SK-N-SH (cell line): Measurements from ENCODE around the gene ZNF609.

Experiments
- FOXJ3 ChIP-seq: sonication (generic); formaldehyde crosslinking; IDR thresholded peaks from 2 replicates; pipeline ENCODE4 v1.5.1; 2020; ENCODE audit warnings: mild to moderate bottlenecking, missing genetic modification reagents
- FOXM1 ChIP-seq: IDR thresholded peaks from 2 replicates; pipeline ENCODE4 v1.4.0; 2012; ENCODE audit warnings: low read depth, mild to moderate bottlenecking
- PBX3 ChIP-seq: IDR thresholded peaks from 2 replicates; pipeline ENCODE4; 2012
- POLR2AphosphoS5 ChIP-seq: IDR thresholded peaks from 2 replicates; pipeline ENCODE4 v1.6.1; 2012; ENCODE audit warnings: low read depth, low read length

- no peak for TF ChIP-seq POLR2AphosphoS5
- TF ChIP-seq FOXJ3: no peak
- no peak for TF ChIP-seq PBX3
- no peak for TF ChIP-seq FOXM1
Measured at GRCh38 chr15:64693134-64693533, 232.8 kb downstream of the ZNF609 start.
